ENCODE results near the gene CDS1. TPM values are rescaled to one million over a fixed set of nuclear protein-coding genes. Genes with fewer than 3 reads are reported as not detected.
"Not testable (repeated sequence)": the region's sequence is repeated elsewhere in the genome, so short reads cannot be mapped to it uniquely, and the experiment has no call there.

Gene CDS1
- total RNA-seq, 2 donors from 2014 or later = 5.8 to 8.9 TPM

DNA sequence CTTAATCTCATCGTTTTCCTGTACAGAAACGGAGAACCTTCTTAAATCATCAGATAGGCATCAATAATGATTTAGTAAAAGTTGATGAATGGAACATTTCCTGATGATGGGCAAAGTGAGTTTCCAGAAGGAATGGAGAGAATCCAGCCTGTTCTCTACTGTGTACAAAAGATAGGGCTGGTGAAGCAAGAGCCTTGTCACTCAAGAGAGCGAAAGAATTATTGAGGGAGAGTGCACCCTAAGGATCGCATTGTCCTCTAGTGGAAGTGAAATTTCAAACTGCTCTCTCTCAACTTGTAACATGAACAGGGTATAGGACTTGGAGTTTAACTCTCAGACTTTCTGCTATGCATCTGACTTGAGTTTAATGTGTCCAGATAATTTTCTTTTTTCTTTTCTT, 69.6 kb downstream of the CDS1 start:
- H3K4me3 ChIP-seq (ENCODE audit: low read length) = no peak overlapping the region
- Mint-ChIP-seq H3K4me1 (peaks cover 2% of the 10 kb centered on the region), H3K27ac (no peak overlapping the region), H3K4me3 (no peak overlapping the region), H3K9me3 (peaks cover 17% of the 10 kb centered on the region), H3K36me3 (ENCODE audit: low read depth) (peaks cover 32% of the 10 kb centered on the region), H3K27me3 (ENCODE audit: insufficient read depth) (no peaks in the 10 kb centered on the region)
- no peak overlapping the region for H3K9ac ChIP-seq (ENCODE audit: extremely low read depth, low read length, poor library complexity, severe bottlenecking)
- no peaks in the 10 kb centered on the region for H3K4me1 ChIP-seq (ENCODE audit: control insufficient read depth, insufficient read depth, low read length)
- no peak for DNase-seq
- H3K27me3 ChIP-seq (ENCODE audit: control insufficient read depth, insufficient read depth, low read length, poor library complexity, severe bottlenecking) = no peaks in the 10 kb centered on the region
- peaks cover 16% of the 10 kb centered on the region for H3K9me3 ChIP-seq (ENCODE audit: control insufficient read depth, low read length)
- H3K27ac ChIP-seq (ENCODE audit: low read depth, low read length) = no peak overlapping the region
- 93 to 100% methylated on average over 3 to 4 of the region's 4 CpGs for WGBS, 2 experiments (ENCODE audit: insufficient coverage in 1 of 2, insufficient read length in 1 of 2)
- H3K36me3 ChIP-seq (ENCODE audit: control insufficient read depth, insufficient read depth, low read length) = peaks cover 11% of the 10 kb centered on the region
- TF ChIP-seq, protein P1, sequence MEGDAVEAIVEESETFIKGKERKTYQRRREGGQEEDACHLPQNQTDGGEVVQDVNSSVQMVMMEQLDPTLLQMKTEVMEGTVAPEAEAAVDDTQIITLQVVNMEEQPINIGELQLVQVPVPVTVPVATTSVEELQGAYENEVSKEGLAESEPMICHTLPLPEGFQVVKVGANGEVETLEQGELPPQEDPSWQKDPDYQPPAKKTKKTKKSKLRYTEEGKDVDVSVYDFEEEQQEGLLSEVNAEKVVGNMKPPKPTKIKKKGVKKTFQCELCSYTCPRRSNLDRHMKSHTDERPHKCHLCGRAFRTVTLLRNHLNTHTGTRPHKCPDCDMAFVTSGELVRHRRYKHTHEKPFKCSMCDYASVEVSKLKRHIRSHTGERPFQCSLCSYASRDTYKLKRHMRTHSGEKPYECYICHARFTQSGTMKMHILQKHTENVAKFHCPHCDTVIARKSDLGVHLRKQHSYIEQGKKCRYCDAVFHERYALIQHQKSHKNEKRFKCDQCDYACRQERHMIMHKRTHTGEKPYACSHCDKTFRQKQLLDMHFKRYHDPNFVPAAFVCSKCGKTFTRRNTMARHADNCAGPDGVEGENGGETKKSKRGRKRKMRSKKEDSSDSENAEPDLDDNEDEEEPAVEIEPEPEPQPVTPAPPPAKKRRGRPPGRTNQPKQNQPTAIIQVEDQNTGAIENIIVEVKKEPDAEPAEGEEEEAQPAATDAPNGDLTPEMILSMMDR (conservative IDR thresholded peaks at IDR 0.05) = no peak

DNA sequence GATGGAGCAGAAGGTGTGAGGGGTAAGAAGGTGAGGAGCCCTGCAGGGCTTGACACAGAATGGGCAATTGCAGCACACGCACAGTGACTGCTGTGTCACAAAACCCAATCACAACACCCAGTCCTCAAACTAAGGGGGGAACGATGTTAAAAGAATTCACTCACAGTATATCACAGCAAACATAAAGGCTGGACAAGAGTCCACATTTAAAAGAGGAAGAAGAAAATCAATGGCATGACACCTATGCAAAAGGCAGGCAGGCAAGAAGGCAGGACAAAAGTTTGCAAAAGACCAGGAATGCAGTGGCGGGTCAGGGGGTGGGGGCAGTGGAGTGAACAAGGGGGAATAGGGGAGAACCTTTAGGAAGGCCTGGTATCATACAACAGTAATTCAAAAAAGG, 77.7 kb downstream of the CDS1 start:
- Histone ChIP-seq H3K9me3 (ENCODE audit: control insufficient read depth, low read length) (peaks cover 46% of the 10 kb centered on the region), H3K4me3 (ENCODE audit: low read length) (no peak overlapping the region), H3K36me3 (ENCODE audit: control insufficient read depth, insufficient read depth, low read length) (peaks cover 6% of the 10 kb centered on the region), H3K9ac (ENCODE audit: extremely low read depth, low read length, poor library complexity, severe bottlenecking) (no peak overlapping the region), H3K27me3 (ENCODE audit: control insufficient read depth, insufficient read depth, low read length, poor library complexity, severe bottlenecking) (no peaks in the 10 kb centered on the region), H3K27ac (ENCODE audit: low read depth, low read length) (no peak overlapping the region), H3K4me1 (ENCODE audit: control insufficient read depth, insufficient read depth, low read length) (no peaks in the 10 kb centered on the region)
- no peak overlapping the region for H3K4me3 Mint-ChIP-seq
- peaks cover 57% of the 10 kb centered on the region for H3K9me3 Mint-ChIP-seq
- peaks cover 55% of the 10 kb centered on the region for H3K36me3 Mint-ChIP-seq (ENCODE audit: low read depth)
- DNase-seq = no peak
- peaks cover 3% of the 10 kb centered on the region for H3K4me1 Mint-ChIP-seq
- 88 to 97% methylated on average over 1 to 3 of the region's 3 CpGs for WGBS, 2 experiments (ENCODE audit: insufficient coverage in 1 of 2, insufficient read length in 1 of 2)
- TF ChIP-seq, protein P1 (conservative IDR thresholded peaks at IDR 0.05) = no peak
- H3K27me3 Mint-ChIP-seq (ENCODE audit: insufficient read depth) = no peaks in the 10 kb centered on the region
- no peak overlapping the region for H3K27ac Mint-ChIP-seq

DNA sequence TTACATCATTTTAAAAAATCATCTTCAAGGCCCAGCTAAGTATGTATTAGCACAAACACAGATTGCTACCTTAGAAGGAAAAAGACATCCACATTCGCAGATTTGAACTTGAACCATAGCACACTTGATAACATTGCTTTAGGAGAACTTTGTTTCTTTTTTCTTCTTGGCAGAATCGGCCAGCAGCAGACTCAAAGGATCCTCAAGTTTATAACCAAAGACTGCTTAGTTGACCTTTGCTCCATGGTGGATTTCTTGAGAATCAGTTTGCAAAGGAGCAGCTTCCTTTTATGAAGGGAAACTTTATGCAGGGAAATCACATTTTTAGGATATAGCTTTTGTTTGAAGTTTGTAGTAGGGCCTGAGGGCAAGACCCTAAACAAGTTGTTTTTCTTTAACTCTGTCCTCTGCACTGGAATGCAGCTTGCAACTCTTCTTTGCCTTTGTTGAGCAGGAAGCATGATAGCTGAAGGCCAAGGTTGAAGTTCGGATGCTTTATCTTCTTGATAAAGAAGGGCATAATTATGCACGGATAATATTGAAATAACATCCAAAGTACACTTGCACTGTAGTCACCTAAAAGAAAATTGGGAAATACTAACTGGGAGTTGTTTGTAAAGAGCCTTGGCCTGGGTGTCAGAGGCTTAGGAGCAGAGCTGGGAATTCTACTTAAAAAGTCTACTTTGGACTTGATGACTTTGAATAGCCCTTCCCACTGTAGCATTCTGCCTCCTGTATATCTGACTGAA, 78.4 kb downstream of the CDS1 start:
- H3K4me1 Mint-ChIP-seq = peaks cover 3% of the 10 kb centered on the region
- no peaks in the 10 kb centered on the region for H3K27me3 ChIP-seq (ENCODE audit: control insufficient read depth, insufficient read depth, low read length, poor library complexity, severe bottlenecking)
- H3K27ac ChIP-seq (ENCODE audit: low read depth, low read length) = no peak overlapping the region
- peaks cover 12% of the 10 kb centered on the region for H3K36me3 ChIP-seq (ENCODE audit: control insufficient read depth, insufficient read depth, low read length)
- DNase-seq = no peak
- no peak overlapping the region for H3K4me3 ChIP-seq (ENCODE audit: low read length)
- peaks cover 58% of the 10 kb centered on the region for H3K9me3 Mint-ChIP-seq
- H3K9me3 ChIP-seq (ENCODE audit: control insufficient read depth, low read length) = peaks cover 47% of the 10 kb centered on the region
- H3K27ac Mint-ChIP-seq = no peak overlapping the region
- 92 to 100% methylated on average over 2 to 4 of the region's 4 CpGs for WGBS, 2 experiments (ENCODE audit: insufficient coverage in 1 of 2, insufficient read length in 1 of 2)
- H3K9ac ChIP-seq (ENCODE audit: extremely low read depth, low read length, poor library complexity, severe bottlenecking) = no peak overlapping the region
- no peaks in the 10 kb centered on the region for H3K27me3 Mint-ChIP-seq (ENCODE audit: insufficient read depth)
- TF ChIP-seq, protein P1 (conservative IDR thresholded peaks at IDR 0.05) = no peak
- no peak overlapping the region for H3K4me3 Mint-ChIP-seq
- H3K4me1 ChIP-seq (ENCODE audit: control insufficient read depth, insufficient read depth, low read length) = no peaks in the 10 kb centered on the region
- H3K36me3 Mint-ChIP-seq (ENCODE audit: low read depth) = peaks cover 59% of the 10 kb centered on the region

DNA sequence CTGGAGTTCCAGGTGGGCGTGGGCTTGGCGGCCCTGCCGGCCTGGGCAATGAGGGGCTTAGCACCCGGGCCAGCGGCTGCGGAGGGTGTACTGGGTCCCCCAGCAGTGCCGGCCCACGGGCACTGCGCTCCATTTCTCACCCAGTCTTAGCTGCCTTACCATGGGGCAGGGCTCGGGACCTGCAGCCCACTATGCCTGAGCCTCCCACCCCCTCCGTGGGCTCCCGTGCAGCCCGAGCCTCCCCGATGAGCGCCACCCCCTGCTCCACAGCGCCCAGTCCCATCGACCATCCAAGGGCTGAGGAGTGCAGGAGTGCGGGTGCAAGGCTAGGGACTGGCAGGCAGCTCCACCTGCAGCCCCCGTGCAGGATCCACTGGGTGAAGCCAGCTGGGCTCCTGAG, 81.8 kb downstream of the CDS1 start:
- H3K9me3 Mint-ChIP-seq = peaks cover 30% of the 10 kb centered on the region
- WGBS, 2 experiments (ENCODE audit: insufficient coverage in 1 of 2, insufficient read length in 1 of 2) = 93 to 95% methylated on average over 3 to 19 of the region's 19 CpGs
- not testable (repeated sequence) for DNase-seq; H3K27ac ChIP-seq (ENCODE audit: low read depth, low read length); H3K9ac ChIP-seq (ENCODE audit: extremely low read depth, low read length, poor library complexity, severe bottlenecking); H3K4me1 Mint-ChIP-seq; H3K4me1 ChIP-seq (ENCODE audit: control insufficient read depth, insufficient read depth, low read length); H3K27me3 ChIP-seq (ENCODE audit: control insufficient read depth, insufficient read depth, low read length, poor library complexity, severe bottlenecking); H3K4me3 Mint-ChIP-seq; H3K27me3 Mint-ChIP-seq (ENCODE audit: insufficient read depth); H3K4me3 ChIP-seq (ENCODE audit: low read length); H3K27ac Mint-ChIP-seq
- peaks cover 56% of the 10 kb centered on the region for H3K36me3 Mint-ChIP-seq (ENCODE audit: low read depth)
- Histone ChIP-seq H3K9me3 (ENCODE audit: control insufficient read depth, low read length) (peaks cover 29% of the 10 kb centered on the region), H3K36me3 (ENCODE audit: control insufficient read depth, insufficient read depth, low read length) (peaks cover 45% of the 10 kb centered on the region)
